Measurements from ENCODE around the gene DGAT2L6.

DNA sequence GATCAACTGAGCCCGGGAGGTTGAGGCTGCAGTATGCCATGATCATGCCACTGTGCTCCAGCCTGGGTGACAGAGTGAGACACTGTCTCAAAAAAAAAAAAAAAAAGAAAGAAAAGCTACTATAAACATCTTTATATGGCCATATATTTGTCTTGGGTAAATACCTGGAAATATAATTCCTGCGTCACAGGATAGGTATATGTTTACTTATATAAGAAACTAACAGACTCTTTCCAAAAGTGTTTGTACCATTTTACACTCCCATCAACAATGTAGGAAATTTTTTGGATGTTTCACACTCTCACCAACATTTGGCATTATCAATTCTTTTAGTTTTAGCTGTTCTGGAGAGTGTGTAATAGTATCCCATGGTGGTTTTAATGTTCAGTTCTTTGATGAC, 70.0 kb downstream of the DGAT2L6 start:
- TF ChIP-seq, protein P1, sequence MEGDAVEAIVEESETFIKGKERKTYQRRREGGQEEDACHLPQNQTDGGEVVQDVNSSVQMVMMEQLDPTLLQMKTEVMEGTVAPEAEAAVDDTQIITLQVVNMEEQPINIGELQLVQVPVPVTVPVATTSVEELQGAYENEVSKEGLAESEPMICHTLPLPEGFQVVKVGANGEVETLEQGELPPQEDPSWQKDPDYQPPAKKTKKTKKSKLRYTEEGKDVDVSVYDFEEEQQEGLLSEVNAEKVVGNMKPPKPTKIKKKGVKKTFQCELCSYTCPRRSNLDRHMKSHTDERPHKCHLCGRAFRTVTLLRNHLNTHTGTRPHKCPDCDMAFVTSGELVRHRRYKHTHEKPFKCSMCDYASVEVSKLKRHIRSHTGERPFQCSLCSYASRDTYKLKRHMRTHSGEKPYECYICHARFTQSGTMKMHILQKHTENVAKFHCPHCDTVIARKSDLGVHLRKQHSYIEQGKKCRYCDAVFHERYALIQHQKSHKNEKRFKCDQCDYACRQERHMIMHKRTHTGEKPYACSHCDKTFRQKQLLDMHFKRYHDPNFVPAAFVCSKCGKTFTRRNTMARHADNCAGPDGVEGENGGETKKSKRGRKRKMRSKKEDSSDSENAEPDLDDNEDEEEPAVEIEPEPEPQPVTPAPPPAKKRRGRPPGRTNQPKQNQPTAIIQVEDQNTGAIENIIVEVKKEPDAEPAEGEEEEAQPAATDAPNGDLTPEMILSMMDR (IDR thresholded peaks at IDR 0.05; ENCODE audit: low read length) = no peak
- no peak for TF ChIP-seq EZH2 (IDR thresholded peaks at IDR 0.05; ENCODE audit: borderline replicate concordance, low read length)
